ENCODE results near the gene PVALB. TPM values are rescaled to one million over a fixed set of nuclear protein-coding genes. Genes with fewer than 3 reads are reported as not detected.

Gene PVALB
- total and polyA plus RNA-seq, 2 of the 4 experiments (the other 2 are of a cell fraction) = not detected

DNA sequence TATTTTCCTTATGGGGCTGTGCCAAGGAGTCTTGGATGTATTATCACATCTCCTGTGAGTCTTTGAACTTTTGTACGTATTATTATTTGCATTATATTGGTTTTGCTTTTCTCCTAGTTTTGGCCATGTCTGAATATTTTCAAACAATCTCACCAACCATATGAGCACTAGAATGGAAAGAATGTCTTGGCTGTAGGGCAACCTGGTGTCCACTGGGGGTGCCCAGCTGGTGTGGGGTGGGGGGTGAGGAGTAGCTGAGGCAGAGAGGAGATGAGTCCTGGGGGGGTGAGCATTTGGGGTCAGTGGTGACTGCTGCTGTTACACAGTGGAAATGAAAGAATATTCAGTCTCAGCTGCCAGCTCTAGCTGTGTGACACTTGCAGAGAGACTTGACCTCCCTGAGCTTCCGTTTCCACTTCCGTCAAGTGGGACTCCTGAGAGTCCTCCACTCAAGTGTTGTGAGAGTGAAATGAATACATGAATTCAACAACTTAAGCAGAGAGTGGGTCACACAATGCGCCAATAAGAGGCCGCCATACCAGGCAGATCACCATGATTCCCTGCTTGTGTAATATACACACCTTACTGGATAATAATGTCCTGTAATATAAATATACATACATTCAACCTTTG is 12.7 kb upstream of the PVALB start:
- POLR2A ChIA-PET (ENCODE audit: unreplicated experiment) = no interaction called here
- dilution Hi-C loops (cut with HindIII; ENCODE audit: low sequenced_read_pairs, unreplicated experiment) (no loop called here), intact Hi-C loops (cut with micrococcal nuclease) (no loop called here), in situ Hi-C loops (cut with MboI; ENCODE audit: low sequenced_read_pairs) (no loop called here)
- Histone ChIP-seq H3K9ac (ENCODE audit: low read depth, low read length) (no peak overlapping the region), H2BK5ac (ENCODE audit: low read depth, low read length, poor library complexity, severe bottlenecking) (no peak overlapping the region), H2AK9ac (replicated peaks; ENCODE audit: low read depth, low read length, poor library complexity) (no peak overlapping the region), H2BK20ac (ENCODE audit: low read depth, low read length) (no peak overlapping the region), H3K27me3 (ENCODE audit: control insufficient read depth, insufficient read depth, low read length) (peaks cover 24% of the 10 kb centered on the region), H2BK15ac (ENCODE audit: low read depth, low read length) (no peak overlapping the region), H3K14ac (replicated peaks; ENCODE audit: low read depth, low read length) (no peak overlapping the region), H3K9me3 (ENCODE audit: control insufficient read depth, insufficient read depth, low read length) (no peaks in the 10 kb centered on the region), H3K4ac (ENCODE audit: low read depth, low read length) (no peak overlapping the region), H3K23ac (ENCODE audit: low read depth, low read length) (no peak overlapping the region), H2AFZ (replicated peaks; ENCODE audit: low read length, poor library complexity) (no peak overlapping the region), H3K36me3 (ENCODE audit: control insufficient read depth, insufficient read depth, low read length) (no peaks in the 10 kb centered on the region), H3K4me3 (ENCODE audit: insufficient read depth, low read depth, low read length) (no peak overlapping the region), H2AK5ac (ENCODE audit: low read depth, low read length) (no peak overlapping the region), H3K27ac (ENCODE audit: insufficient read depth, low read length) (no peak overlapping the region), H3K79me1 (ENCODE audit: low read depth in 1 of 2, low read length in 2 of 2) (no peaks in the 10 kb centered on the region), H3K56ac (ENCODE audit: extremely low read depth, insufficient read depth, low read length) (no peak overlapping the region), H3K9me1 (ENCODE audit: insufficient read depth, low read length) (no peaks in the 10 kb centered on the region), H3K18ac (ENCODE audit: low read depth, low read length) (no peak overlapping the region), H4K8ac (ENCODE audit: low read depth in 2 of 2, low read length in 2 of 2) (no peak overlapping the region), H3K4me1 (ENCODE audit: control insufficient read depth, insufficient read depth, low read length) (no peaks in the 10 kb centered on the region), H4K20me1 (ENCODE audit: insufficient read depth, low read length) (no peaks in the 10 kb centered on the region), H2BK120ac (ENCODE audit: low read depth, low read length) (no peak overlapping the region), H4K91ac (ENCODE audit: insufficient read depth, low read depth, low read length) (no peak overlapping the region), H4K5ac (ENCODE audit: low read depth, low read length) (no peak overlapping the region), H3K4me2 (ENCODE audit: low read depth, low read length) (no peak overlapping the region)
- no TSS peak for BruUV-seq (replicated peaks)
- DNase-seq (no peak), ATAC-seq (ENCODE audit: low read depth) (no peak)
- CTCF ChIA-PET = interaction anchor here (1.5 kb wide), 1 partner anchor 27 kb away, joined by 3 read pairs; no protein-coding TSS in a partner anchor
- WGBS, 2 experiments (ENCODE audit: extremely low coverage in 2 of 2, insufficient read length in 1 of 2) = no CpG with 5 or more reads among the region's 5 CpGs
- TF ChIP-seq RFX5 (IDR thresholded peaks at IDR 0.05; ENCODE audit: low read depth, low read length) (no peak), RCOR1 (IDR thresholded peaks at IDR 0.05; ENCODE audit: insufficient replicate concordance, low read length) (no peak)
